GM18517 (cell line): ENCODE measurements around the gene NET1.
"Not testable (repeated sequence)": the region's sequence is repeated elsewhere in the genome, so short reads cannot be mapped to it uniquely, and the experiment has no call there.

Experiments
- ATAC-seq: cut with Tn5 transposase; IDR thresholded peaks from one replicate; pipeline ENCODE4 v1.9.1; 2021; ENCODE audit warnings: mild to moderate bottlenecking, moderate library complexity; ENCODE audit not compliant: unreplicated experiment

NET1 gene

GRCh38 chr10:5396556-5397300 lies 15.6 kb upstream of the NET1 start:
- no peak for ATAC-seq

- no peak for ATAC-seq
Measured at GRCh38 chr10:5399332-5399731, 13.0 kb upstream of the NET1 start.

DNA sequence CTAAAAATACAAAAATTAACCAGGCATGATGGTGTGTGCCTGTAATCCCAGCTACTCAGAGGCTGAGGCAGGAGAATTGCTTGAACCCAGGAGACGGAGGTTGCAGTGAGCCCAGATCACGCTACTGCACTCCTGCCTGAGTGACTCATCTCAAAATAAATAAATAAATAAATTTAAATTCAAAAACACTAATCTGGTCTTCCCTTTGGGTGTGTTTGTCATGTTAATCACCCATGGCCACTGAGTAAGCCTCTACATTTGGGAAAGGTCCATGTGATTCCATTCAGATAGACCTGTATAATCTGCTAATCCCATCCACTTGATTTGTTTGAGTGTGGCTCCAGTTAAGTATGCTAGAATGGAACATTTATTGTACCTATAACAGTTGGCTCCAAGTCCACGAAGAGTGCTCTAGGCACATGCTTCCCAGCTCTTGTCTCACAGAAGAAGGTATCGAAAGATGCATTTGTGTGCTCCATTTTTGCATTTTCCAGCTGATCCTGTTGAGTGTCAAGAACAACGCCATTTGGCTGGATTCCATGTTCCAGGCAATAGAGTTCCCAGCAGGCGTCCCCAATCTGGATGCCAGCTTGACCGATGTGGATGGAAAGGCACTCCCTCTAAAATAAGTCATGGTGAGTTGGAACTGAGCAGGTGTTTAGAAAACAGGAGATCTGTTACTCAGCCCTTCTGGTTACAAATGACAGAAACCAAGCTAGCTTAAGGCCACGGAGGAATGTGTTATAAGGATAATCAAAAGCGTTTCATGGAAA lies 11.7 kb upstream of the NET1 start:
- no peak for ATAC-seq

GRCh38 chr10:5402798-5403197 lies 9.6 kb upstream of the NET1 start:
- ATAC-seq: no peak

- no peak for ATAC-seq
Measured at GRCh38 chr10:5404208-5405041, 7.9 kb upstream of the NET1 start, which contains the start of gene TUBAL3. Gene TUBAL3 (minus strand): TSS chr10:5404828. CDS start chr10:5404792, 36 bp downstream.

GRCh38 chr10:5406918-5407317 lies 5.4 kb upstream of the NET1 start:
- ATAC-seq: no peak

- ATAC-seq: not testable (repeated sequence)
Measured at GRCh38 chr10:5410787-5411186, 1.6 kb upstream of the NET1 start.

DNA sequence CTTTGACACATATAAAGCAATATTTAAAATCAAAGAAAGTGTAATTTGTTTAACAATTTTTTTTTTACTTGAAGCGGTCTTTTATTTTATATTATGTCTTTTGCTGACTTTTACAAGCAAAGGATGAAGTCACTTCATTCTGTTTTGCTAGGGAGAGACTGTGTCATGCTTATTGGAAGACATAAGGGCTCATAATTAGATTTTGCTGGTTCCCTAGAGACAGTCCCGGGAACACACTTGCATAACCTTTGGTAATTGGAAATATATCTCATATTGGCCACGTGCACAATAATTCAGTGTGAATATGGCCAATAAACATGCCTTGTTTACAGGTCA lies 448 bp upstream of the NET1 start:
- ATAC-seq: no peak

- no peak for ATAC-seq
Measured at GRCh38 chr10:5413012-5413938, 918 bp downstream of the NET1 start.

GRCh38 chr10:5416981-5417380 lies 4.6 kb downstream of the NET1 start:
- no peak for ATAC-seq

- ATAC-seq: no peak
Measured at GRCh38 chr10:5418584-5418983, 6.2 kb downstream of the NET1 start.

GRCh38 chr10:5419466-5420094 lies 7.2 kb downstream of the NET1 start:
- no peak for ATAC-seq

- ATAC-seq: no peak
Measured at GRCh38 chr10:5423771-5424170, 11.4 kb downstream of the NET1 start.

- no peak for ATAC-seq
Measured at GRCh38 chr10:5424751-5425150, 12.4 kb downstream of the NET1 start.

DNA sequence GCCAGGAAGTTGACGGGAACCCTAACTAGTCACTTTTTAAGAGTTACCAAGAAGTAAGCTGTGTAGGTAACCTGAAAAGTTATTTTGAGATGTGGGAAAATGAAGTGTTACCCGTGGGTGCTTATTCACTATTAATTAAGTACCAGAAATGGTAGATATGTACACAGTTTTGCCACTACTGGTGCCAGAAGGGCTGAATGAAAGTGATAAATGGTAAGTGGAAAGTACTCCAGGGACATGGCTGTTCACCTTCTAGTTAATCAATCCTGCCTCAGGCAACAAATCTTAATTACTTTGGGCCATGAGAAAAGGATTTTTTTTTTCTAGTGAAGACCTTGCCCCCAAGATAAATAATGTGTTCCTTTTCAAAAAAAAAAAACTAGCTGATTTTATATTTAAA lies 15.8 kb downstream of the NET1 start:
- no peak for ATAC-seq

GRCh38 chr10:5433182-5433581 lies 20.8 kb downstream of the NET1 start:
- ATAC-seq: no peak

GRCh38 chr10:5434017-5434753 lies 21.8 kb downstream of the NET1 start:
- ATAC-seq: peak; percentile 57

DNA sequence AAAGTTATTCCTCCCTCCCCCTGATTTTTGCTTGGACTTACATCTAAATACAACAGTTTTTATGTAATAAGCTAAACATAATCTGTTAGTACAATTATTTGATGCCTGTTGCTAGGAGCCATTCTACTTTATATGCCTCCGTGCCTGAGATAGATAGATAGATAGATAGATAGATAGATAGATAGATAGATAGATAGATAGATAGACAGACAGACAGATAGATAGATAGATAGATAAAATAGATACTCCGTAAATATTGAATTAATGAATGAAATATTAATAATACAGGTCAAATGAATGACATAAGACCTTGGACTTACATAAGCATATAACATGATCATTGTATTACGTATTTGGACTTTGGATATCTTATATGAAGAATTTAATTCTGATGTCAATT lies 23.0 kb downstream of the NET1 start:
- ATAC-seq: no peak

DNA sequence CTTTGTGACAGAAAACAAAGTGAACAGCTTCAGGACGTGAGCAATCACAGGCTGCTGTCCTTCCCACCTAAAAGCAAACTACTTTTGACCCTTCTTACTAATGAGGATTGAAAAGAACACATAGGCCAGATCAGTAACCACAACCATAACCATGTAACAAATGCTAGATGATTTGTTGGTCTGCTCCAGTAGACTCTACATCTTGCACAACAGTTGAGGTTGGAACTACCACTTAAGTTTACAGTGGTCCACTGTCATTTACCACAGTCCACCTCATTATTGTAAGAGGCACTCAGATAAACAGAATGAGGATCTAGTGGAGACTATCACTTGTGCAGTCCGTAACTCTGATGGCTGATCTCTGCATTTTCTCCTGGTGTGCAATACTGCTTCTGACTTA lies 27.8 kb downstream of the NET1 start:
- ATAC-seq: no peak
